ENCODE data around the gene ELMO1.

- TF ChIP-seq CTCF (conservative IDR thresholded peaks at IDR 0.05; ENCODE audit: low read depth, low read length) (no peak), EZH2 (IDR thresholded peaks at IDR 0.05; ENCODE audit: borderline replicate concordance, low read depth, low read length, poor library complexity, severe bottlenecking) (no peak)
These were observed 33.8 kb upstream of the ELMO1 start for GRCh38 chr7:37482505-37482904.

Data from A673 (cell line).